Kasumi-1 (cell line): ENCODE results near the gene KAT8.
"Not testable (repeated sequence)": the region's sequence is repeated elsewhere in the genome, so short reads cannot be mapped to it uniquely, and the experiment has no call there.

Experiments
- DNase-seq, 2 experiments: peaks; one replicate each; lab custom pipeline; 2025; lab: John Stamatoyannopoulos, UW

Gene KAT8

GRCh38 chr16:31083981-31084380 lies 33.5 kb upstream of the KAT8 start:
- DNase-seq: no peak

DNA sequence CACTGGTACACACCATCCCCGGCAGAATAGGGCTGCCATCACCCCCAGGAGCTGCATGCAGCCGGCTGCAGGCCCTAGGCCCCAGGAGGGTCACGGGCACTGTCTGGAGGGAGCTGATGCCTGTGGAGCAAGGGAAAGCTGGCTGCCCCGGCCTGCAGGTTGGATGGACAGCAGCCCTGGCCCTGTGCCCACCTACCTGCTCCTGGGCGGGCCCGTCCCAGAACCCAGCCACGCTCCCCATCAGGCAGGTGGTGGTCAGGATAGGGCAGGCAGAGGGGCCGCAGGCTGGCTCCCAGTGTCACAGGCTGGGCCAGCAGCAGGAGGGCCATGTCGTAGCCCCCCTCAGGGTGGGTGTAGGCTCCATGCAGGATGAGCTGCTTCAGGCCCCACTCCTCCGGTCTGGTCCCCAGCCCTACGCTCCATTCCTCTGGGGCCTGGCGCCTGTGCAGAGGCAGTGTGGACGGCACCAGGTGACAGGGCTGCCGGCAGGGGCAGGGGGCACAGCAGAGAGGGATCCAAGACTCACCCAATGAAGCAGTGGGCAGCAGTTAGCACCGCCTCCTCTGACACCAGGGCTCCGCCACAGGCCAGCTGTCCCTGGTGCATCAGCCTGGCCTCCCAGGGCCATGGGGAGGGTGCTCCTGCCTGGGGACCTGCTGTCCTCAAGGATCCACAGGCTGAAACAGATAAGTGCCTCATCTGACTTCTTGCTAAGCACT lies 32.7 kb upstream of the KAT8 start:
- DNase-seq: no peak

- no peak for DNase-seq
These were observed 32.1 kb upstream of the KAT8 start for GRCh38 chr16:31085411-31085810.

DNA sequence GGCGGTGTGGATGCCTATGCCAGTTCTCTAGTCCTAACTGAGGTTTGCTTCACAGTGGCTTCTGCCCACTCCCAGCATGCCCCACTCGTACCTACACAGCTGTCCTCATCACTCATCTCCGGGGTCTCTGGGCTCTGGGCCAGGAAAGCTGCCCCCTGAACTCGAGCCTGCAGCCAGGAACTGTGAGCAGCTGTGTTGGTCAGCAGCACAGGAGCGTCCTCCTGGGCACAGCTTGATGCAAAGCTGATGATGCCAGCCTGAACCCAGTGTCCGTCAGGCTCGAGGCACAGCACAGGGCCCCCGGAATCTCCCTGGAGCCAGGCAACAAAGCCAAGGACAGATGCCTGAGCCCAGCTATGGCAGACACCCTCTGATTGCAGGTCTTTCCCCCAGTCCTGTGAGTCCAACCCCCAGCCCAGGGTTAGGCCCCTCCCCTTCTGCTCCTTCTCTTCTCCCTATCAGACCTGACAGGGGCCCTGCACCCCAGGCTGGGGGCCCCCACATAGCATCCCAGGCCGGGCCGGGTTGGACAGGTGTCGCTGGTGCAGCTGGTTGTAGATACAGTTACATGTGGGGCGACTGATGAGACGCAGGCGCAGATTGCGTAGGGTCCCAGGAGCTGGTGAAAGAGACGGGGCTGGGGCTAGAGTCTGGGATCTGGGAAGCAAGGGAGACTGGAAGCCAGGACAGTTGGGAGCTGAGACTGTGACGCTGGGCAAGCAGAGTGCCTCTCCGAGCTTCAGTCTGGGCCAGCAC lies 31.4 kb upstream of the KAT8 start:
- DNase-seq: no peak

- no peak for DNase-seq
These were observed 30.9 kb upstream of the KAT8 start for GRCh38 chr16:31086629-31086906.

- DNase-seq: no peak
These were observed 30.0 kb upstream of the KAT8 start for GRCh38 chr16:31087481-31087880.

- DNase-seq: no peak
These were observed 29.5 kb upstream of the KAT8 start for GRCh38 chr16:31087971-31088370.

DNA sequence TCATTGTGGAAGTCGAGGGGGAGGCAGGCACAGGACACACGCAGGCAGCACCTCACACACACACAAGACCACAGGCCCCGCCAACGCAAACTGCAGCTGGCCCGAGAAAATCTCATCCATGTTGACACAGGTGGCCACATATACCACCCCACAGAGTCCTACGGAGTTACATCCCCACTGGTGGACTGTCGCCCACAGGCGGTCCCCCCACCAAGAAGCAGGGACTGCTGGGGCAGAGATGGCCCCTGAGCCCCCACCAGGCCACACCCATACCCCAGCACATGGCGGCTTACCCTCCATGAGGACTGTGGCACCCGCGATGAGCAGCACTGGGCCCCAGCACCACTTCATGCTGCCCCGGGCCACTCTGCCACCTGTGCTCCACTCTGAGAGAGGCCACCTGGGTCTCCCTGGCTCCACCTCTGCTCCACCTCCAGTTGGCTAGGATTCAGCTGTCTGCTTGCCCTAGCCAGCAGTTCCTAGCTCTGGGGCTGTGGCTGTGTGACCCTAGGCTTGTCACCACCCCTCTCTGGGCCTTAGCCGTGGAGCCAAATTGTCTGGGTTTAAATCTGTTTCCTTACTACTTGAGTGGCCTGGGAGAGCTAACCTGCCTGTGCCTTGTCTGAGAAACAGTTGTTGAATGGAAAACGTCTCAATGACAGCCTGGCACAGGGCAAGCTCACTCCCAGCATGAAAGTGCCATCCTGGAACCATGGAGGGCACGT lies 28.8 kb upstream of the KAT8 start, which contains the start of gene PRSS53:
Gene PRSS53 (minus strand): TSS at position 485 of the 725 bp plus-strand sequence. CDS start 134 bp downstream, at position 351.
- DNase-seq: no peak

DNA sequence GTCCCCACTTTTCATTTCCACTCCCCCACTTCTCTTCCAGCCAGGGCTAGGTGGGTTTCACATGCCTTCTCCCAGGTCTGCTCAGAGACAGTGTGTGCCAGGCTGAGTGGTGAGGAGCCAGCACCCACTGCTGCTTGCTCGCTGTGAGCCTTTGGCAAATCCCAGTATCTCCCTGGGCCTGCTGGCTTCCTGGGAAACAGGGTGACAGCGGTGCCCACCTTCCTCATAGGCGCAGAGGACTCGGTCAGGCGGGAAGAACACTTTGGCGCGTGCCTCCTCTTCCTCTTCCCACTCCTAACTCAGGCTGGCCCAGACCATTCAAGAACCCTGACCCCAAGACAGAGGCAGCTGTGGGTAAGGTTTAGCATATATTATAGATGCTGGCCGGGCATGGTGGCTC lies 28.3 kb upstream of the KAT8 start:
- DNase-seq: no peak

DNA sequence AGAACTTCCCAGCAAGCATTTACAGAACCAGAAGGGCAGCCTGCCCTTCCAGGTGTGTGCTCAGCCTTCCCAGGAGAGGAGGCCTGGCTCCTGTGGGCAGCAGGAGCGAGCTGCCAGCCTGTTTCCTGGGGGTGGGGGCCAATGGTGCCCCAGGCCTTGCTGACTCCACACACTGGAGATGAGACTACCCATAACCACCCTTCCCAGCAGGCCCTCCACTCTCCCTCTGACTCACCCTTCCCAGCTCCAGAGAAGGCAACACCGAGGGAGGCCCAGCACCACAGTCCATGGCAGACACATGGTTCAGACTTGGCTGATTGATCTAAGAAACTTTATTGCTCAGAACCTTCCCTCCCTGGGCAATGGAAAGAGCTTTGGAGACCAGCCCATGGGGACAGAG lies 26.9 kb upstream of the KAT8 start:
- DNase-seq: no peak

- DNase-seq: no peak
These were observed 25.1 kb upstream of the KAT8 start for GRCh38 chr16:31092330-31092729.

GRCh38 chr16:31093132-31093703 lies 24.2 kb upstream of the KAT8 start:
- DNase-seq: peak in 1 of 2 experiments; percentile 5

- no peak for DNase-seq
These were observed 23.4 kb upstream of the KAT8 start for GRCh38 chr16:31094088-31094423.

- DNase-seq: peak; percentile 86 to 89
These were observed 22.9 kb upstream of the KAT8 start, which contains the start of gene VKORC1 for GRCh38 chr16:31094424-31095120. Gene VKORC1, minus strand, starts transcription at chr16:31094797. Its CDS starts 68 bp downstream, at chr16:31094729.

DNA sequence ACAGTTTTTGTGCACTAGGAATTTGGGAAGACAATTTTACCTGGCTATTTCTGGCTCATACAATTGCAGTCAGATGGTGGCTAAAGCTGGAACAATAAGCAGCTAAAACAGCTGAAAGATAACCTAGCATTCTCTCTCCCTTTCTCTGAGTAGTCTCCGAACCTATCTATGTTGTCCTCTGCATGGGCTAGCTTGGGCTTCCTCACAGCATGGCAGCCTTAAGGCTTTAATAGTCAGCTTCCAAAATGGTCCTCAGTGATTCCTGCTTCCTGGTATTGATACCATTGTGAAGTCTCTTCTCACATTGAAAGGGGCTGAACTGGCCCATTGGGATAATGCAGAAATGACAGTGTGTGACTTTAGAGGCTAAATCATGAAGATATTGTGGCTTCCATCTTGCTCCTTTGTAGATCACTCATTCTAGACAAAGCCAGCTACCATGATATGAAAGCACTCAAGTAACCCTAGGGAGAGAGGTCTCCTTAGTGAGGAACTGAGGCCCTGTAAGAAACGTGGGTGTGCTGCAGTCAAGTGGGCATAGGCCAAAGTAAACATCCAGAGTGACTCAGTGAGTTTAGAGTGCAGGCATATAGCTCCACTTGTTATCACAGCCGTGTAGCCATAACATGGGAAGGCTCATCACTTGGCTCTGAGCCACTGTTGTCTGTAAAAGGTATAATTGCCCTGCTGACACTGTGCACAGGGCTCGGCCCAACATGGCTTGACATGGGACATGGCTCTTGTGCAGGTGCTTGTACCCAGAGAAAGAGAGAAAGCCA lies 17.4 kb upstream of the KAT8 start:
- no peak for DNase-seq

GRCh38 chr16:31100876-31101641 lies 16.4 kb upstream of the KAT8 start:
- DNase-seq: not testable (repeated sequence)

- peak; percentile 45 to 46 for DNase-seq
These were observed 11.7 kb upstream of the KAT8 start for GRCh38 chr16:31105677-31106213.

GRCh38 chr16:31106509-31107464 lies 10.7 kb upstream of the KAT8 start:
- no peak for DNase-seq

DNA sequence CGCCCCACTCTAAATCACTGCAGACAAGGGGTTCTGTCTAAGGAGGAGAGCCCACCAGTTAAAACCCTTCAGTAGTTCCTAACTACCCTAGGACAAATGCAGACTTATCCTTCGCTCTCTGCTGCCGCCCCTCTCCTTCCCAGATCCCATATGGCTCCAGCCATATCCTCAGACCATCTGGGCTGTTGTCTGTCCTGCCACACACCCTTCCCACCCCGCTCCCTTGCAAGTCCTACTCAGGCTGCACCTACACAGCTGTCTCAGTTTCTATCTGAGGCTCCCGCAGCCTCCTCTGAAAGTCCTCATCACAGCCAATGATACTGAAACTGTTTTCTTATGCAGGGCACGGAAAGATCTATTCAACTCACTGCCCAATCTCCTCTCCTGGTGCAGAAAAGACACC lies 10.0 kb upstream of the KAT8 start:
- DNase-seq: no peak
